Hindlimb muscle (tissue), 1 donor: ENCODE data around the gene MS4A10. TPM values are rescaled to one million over a fixed set of nuclear protein-coding genes. Genes with fewer than 3 reads are reported as not detected.

ENCODE experiments used
- DNase-seq: peaks from one replicate; pipeline ENCODE4 v3.0.0-alpha.2; 2013
- polyA plus RNA-seq: library from polyadenylated mRNA; unstranded; fragments of 120-200 nt; gene quantifications from one replicate; pipeline ENCODE4 v1.2.1, GENCODE V29; 2013; ENCODE audit not compliant: insufficient read length

The MS4A10 gene
- polyA plus RNA-seq, 1 donor, result not detected

- DNase-seq, result no peak
These were observed 45.5 kb downstream of the MS4A10 start for GRCh38 chr11:60830478-60831142.

- peak; percentile 78 for DNase-seq
These were observed 46.0 kb downstream of the MS4A10 start for GRCh38 chr11:60831143-60831500.

- DNase-seq, result no peak
These were observed 46.5 kb downstream of the MS4A10 start for GRCh38 chr11:60831501-60832079.

- no peak for DNase-seq
These were observed 49.8 kb downstream of the MS4A10 start for GRCh38 chr11:60834742-60835533.

- no peak for DNase-seq
These were observed 50.4 kb downstream of the MS4A10 start for GRCh38 chr11:60835534-60835846.

- DNase-seq, result no peak
These were observed 51.9 kb downstream of the MS4A10 start for GRCh38 chr11:60836866-60837515.

GRCh38 chr11:60838132-60838531 is 53.0 kb downstream of the MS4A10 start:
- DNase-seq, result no peak

- peak; percentile 73 for DNase-seq
These were observed 55.6 kb downstream of the MS4A10 start for GRCh38 chr11:60840470-60841430.

GRCh38 chr11:60841797-60842667 is 56.9 kb downstream of the MS4A10 start, which contains the start of gene CCDC86:
CCDC86 (plus strand) TSS chr11:60842113; CDS start chr11:60842125, 12 bp downstream.
- DNase-seq, result peak; percentile 99

- no peak for DNase-seq
These were observed 57.8 kb downstream of the MS4A10 start for GRCh38 chr11:60842668-60843600.

GRCh38 chr11:60844045-60844869 is 59.1 kb downstream of the MS4A10 start:
- no peak for DNase-seq

- no peak for DNase-seq
These were observed 59.7 kb downstream of the MS4A10 start for GRCh38 chr11:60844870-60845221.

GRCh38 chr11:60845338-60845737 is 60.2 kb downstream of the MS4A10 start:
- no peak for DNase-seq

- DNase-seq, result no peak
These were observed 62.1 kb downstream of the MS4A10 start for GRCh38 chr11:60847281-60847680.

GRCh38 chr11:60847896-60848295 is 62.8 kb downstream of the MS4A10 start:
- DNase-seq, result no peak

- DNase-seq, result no peak
These were observed 63.6 kb downstream of the MS4A10 start for GRCh38 chr11:60848714-60849151.

- DNase-seq, result no peak
These were observed 64.7 kb downstream of the MS4A10 start for GRCh38 chr11:60849641-60850520.
